ENCODE results near the gene LRRTM4. TPM values are rescaled to one million over a fixed set of nuclear protein-coding genes. Genes with fewer than 3 reads are reported as not detected.

LRRTM4 gene
- total and polyA plus RNA-seq, 2 experiments from 2014 or later: 4.5 to 15.4 TPM

- no peak for TF ChIP-seq ZNF462 (CRISPR knock-in tag; IDR thresholded peaks at IDR 0.05)
- TF ChIP-seq NANOG (IDR thresholded peaks at IDR 0.05; ENCODE audit: borderline replicate concordance): no peak
- TF ChIP-seq ZNF114 (CRISPR knock-in tag; IDR thresholded peaks at IDR 0.05): no peak
- TF ChIP-seq REST (IDR thresholded peaks at IDR 0.05; ENCODE audit: unreplicated experiment): no peak
- TF ChIP-seq ETS1 (IDR thresholded peaks at IDR 0.05): no peak
Observed at GRCh38 chr2:76940559-76940958, 581.6 kb downstream of the LRRTM4 start (continued).
